KOPT-K1 (cell line): Measurements from ENCODE around the gene GRIFIN.

Experiments
- H3K27ac ChIP-seq: fragments of 200-600 bp; sonication (generic); 2 replicates; pipeline ENCODE4 v1.5.1; 2016; ENCODE audit warnings: antibody characterized with exemption, mild to moderate bottlenecking, low read depth, low read length; ENCODE audit not compliant: poor library complexity, severe bottlenecking
- H3K36me3 ChIP-seq: fragments of 200-600 bp; sonication (generic); 2 replicates; pipeline ENCODE4 v1.5.1; 2017; ENCODE audit warnings: antibody characterized with exemption, mild to moderate bottlenecking, low read length, moderate library complexity; ENCODE audit not compliant: insufficient read depth
- H3K9me3 ChIP-seq: fragments of 200-600 bp; sonication (generic); 2 replicates; pipeline ENCODE4 v1.5.1; 2017; ENCODE audit warnings: antibody characterized with exemption, low read length, mild to moderate bottlenecking; ENCODE audit not compliant: insufficient read depth, poor library complexity, severe bottlenecking

GRIFIN gene

DNA sequence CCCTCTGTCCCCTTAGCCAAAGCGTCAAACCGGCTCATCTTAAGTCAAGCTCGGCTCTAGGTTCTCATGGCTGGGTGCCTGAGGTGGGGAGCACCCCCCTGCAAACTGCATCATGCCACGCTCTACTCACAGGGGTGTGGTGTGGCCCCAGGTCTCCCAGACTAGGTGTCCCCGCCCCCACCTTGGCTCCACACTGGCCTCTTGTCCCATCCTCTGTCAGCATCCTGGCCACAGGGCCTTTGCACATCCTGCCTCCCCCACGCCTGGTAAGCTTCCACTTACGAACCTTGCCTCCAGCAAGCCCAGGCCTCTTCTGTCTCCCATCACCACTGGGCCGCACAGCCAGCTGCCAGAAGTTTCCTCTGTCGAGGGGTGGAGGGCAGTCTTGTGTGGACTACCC is 20.2 kb upstream of the GRIFIN start:
- no peak overlapping the region for H3K27ac ChIP-seq
- no peaks in the 10 kb centered on the region for H3K9me3 ChIP-seq
- H3K36me3 ChIP-seq = no peaks in the 10 kb centered on the region

DNA sequence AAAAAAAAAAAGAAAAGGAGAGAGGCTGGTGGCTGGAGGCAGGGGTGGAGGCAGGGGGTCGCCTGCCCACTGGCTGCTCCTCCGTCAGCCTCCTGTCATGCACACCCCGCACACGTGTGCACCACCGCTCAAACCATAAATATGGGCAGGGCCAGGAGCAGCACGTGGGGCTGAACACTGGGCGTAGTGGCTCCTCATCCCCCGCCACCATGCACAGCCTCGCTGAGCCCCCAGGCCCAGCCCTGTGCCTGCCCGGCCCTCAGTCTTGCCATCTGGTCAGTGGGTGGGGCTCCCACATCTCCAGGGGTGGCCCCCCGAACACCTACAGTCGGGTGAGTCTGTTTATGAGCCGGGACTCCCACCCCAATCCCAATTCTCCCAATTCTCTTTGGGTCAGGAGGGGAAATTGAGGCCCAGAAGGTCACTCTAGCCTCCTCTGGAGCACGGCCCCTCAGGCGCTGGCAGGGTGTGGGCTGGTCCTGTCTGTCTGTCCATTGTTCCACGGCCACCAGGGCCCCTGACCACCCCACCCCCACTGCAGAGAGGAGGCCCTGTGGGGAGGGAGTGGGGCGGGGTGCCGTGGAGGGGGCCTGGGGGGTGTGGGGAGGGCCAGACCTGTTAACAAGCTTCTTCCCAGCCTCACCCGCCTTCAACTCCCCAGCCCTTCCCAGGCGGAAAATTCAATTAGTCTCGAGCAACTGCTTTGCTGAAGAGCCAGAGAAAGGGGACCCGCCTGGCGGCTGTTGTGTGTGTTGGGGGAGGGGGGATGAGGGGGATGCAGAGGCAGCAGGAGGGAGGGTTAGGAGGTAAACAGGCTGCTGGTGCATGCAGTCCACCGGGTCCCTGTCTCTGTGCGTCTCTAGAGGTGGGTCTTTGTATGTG is 19.5 kb upstream of the GRIFIN start:
- H3K27ac ChIP-seq = no peak overlapping the region
- H3K9me3 ChIP-seq = no peaks in the 10 kb centered on the region
- no peaks in the 10 kb centered on the region for H3K36me3 ChIP-seq

DNA sequence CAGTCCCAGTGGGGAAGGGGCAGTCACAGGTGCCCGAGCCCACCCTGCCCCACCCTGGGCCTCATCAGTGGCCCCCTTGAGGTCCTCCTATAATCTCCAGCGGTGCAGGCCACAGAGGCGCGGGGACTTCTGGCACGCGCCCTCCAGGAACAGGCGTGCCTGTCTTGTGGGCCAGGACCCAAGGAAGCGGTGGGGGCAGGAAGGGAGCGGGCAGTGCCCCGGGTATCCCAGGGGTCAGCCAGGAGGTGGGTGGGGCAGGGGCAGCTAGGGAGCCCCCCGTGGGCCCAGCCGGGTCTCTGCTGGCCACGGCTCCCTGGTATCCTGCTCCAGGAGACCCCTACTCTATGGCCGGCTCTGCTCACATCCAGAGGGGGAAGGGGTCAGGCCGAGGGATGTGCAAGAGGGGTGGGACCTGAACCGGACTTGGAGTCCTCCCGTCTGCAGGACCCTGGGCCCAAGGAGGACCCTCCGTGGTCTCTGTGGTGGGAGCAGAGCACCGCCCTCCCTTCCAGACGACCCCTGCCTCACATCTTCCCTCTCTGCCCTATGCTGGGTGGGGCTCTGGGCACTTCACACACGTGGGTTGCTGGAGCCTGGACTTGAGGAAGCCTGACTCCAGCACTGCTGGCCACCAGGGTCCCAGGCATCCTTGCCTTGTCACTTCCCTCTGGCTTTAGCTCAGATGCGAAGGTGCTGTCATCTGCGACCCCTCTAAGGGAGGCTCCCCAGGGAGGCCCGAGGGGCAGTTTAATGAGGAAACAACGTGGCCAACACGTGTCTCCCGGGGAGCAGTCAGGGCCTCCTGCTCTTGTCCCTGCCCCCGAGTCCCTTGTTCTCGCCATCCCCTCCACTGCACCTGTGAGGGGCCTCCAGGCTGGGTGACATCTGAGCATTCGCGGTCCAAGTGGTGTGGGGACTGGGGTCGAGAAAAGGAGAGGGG is 18.3 kb upstream of the GRIFIN start:
- Histone ChIP-seq H3K36me3 (no peaks in the 10 kb centered on the region), H3K27ac (no peak overlapping the region), H3K9me3 (no peaks in the 10 kb centered on the region)

DNA sequence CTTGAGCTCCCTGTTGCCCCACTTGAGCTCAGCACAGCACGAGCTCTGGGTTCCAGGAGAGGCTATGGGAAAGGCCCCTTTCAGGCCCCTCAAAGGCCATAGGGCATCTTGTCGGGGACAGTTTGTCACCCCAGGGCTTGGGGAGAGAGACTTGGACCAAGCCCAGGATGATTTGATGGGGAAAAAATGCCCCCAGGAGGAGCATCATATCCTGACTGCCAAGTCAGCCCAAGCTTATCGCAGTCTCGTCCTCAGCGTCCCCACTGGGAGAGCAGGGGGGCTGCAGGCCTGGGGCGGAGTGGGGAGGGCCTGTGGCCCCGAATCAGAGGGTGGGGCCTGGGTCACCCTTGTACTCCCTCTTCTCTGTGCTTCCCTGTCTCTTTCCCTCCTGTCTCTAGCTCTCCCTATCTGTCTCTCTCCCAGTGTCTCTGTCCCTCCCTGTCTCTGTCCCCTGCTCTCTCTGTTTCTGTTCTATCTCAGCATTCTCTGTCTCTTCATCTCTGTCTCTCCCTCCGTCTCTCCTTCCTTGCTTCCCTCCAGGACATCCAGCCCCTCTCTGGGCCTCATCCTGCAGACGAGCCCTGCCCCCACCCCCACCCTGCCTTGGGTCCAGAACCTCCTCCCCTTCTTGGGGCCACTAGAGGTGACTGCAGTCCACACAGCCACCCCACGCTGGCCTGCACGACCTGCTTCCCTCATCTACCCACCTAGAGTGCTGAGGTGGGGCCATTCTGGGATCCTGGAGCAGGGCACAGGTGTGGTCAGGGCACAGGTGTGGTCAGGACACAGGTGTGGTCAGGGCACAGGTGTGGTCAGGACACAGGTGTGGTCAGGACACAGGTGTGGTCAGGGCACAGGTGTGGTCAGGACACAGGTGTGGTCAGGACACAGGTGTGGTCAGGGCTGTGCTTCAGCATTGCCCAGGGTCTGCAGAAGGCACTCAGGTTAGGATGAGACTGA is 17.3 kb upstream of the GRIFIN start:
- Histone ChIP-seq H3K36me3 (no peaks in the 10 kb centered on the region), H3K27ac (no peak overlapping the region), H3K9me3 (no peaks in the 10 kb centered on the region)

DNA sequence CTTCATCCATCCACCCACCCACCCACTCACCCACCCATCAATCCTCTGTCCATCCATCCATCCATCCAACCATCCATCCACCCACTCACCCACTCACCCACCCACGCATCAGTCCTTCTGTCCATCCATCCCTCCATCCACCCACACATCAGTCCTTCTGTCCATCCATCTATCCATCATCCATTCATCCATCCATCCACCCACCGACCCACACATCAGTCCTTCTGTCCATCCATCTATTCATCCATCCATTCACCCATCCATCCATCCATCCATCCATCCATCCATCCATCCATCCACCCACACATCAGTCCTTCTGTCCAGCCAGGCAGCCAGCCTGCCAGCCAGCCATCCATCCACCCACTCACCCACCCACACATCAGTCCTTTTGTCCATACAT is 15.8 kb upstream of the GRIFIN start:
- H3K27ac ChIP-seq = no peak overlapping the region
- H3K36me3 ChIP-seq = no peaks in the 10 kb centered on the region
- H3K9me3 ChIP-seq = no peaks in the 10 kb centered on the region

DNA sequence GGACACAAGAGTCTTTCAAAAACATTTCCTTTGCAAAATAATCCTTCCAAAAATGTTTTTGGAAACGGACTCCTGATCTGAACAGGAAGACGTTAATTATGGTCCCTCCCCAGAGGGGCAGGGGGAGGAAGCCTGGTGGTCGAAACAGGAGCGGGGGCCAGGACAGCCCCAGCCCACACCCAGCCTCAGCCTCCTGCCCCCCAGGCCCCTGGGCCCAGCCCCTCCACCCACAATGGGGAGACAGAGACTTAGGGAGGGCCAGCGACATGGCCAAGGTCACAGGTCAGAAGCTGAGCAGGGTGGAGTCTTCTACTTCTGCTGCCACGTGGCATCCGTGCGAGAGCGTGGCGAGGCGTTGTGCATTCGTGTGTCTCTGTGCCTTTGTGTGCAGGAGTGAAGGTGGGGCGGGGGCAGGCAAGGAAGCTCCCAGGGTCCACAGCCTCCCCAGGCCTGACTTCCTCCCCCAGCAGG is 14.0 kb upstream of the GRIFIN start:
- no peaks in the 10 kb centered on the region for H3K9me3 ChIP-seq
- H3K36me3 ChIP-seq = no peaks in the 10 kb centered on the region
- no peak overlapping the region for H3K27ac ChIP-seq

DNA sequence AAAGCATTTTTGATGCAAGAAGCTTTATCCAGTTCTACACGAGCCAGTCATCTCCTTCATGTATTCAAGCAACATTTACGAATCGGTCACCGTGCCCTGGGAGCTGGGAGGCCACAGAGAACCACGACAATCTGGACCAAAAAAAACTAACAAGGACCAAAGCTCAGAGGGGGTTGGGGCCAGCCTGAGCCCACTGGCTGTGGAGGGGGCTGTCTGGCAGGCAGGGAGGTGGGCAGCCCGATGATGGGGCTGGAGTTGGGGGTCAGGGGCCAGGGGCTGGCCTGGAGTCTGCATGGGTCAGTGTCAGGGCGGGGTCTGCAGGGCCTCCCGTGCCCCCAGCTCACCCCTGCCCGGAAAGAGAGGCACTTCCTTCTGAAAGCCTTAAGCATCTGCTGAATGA is 12.5 kb upstream of the GRIFIN start:
- Histone ChIP-seq H3K36me3 (no peaks in the 10 kb centered on the region), H3K9me3 (no peaks in the 10 kb centered on the region), H3K27ac (no peak overlapping the region)

DNA sequence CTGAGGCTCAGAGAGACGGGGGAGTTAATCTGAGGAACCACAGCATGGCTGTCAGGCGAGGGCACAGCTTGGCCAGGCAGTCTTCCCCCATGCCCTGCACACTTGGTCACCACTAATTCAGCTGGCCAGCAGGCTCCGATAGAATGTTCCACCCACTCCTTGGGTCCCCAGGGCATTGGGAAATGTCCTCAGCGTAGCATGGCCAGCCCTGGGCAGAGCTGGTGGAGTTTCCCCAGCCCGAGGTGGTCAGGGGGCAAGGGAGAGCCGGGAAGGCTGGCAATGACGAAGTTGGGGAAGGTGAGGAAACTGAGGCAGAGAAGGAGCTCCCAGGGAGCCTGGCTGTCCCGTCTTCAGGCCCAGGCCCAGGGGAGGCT is 12.1 kb upstream of the GRIFIN start:
- Histone ChIP-seq H3K27ac (no peak overlapping the region), H3K36me3 (no peaks in the 10 kb centered on the region), H3K9me3 (no peaks in the 10 kb centered on the region)

DNA sequence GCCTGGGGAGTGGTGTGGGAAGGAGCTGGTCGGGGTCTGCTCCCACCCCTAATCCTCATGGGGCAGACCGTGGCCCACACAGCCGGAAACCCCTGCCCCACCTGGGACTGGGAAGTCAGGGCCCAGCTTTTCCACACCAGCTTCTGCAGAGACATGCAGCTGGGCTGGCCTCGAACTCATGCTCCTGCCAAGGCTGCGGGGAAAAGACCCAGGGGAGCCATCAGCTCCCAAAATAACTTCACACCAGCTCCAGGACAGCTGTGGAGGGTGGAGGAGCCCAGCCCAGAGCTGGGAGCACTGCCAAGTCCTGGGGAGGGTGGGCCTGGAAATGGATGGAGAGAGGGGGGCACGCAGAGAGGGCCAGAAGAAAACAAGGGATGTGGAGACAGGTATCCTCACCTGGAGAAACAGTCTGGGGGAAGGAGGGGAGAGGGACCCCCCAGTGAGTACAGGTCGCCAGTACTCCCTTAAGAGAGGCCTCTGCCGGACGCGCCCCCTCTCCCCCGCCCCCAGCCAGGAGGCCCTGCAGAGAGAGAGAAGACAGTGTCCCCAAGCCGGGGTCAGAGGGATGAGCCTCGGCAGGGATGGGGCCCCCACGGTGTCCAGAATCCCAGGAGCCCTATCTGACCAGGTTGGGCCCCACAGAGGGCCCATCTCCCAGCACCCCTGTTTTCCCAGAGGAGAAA is 11.5 kb upstream of the GRIFIN start:
- Histone ChIP-seq H3K9me3 (no peaks in the 10 kb centered on the region), H3K36me3 (no peaks in the 10 kb centered on the region), H3K27ac (no peak overlapping the region)

DNA sequence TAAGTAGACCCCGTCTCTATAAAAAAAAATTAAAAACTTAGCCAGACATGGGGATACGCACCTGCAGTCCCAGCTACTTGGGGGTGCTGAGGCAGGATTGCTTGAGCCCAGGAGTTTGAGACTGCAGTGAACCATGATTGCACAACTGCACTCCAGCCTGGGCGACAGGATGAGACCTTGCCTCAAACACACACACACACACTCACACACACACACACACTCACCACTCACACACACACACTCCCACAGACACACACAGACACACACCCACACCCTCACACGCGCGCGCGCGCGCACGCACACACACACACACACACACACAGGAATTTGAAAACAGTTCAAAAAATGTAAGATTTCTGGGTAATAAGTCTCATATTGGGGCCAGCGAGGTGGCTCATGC is 8.7 kb upstream of the GRIFIN start:
- Histone ChIP-seq H3K9me3 (no peaks in the 10 kb centered on the region), H3K36me3 (no peaks in the 10 kb centered on the region), H3K27ac (no peak overlapping the region)

DNA sequence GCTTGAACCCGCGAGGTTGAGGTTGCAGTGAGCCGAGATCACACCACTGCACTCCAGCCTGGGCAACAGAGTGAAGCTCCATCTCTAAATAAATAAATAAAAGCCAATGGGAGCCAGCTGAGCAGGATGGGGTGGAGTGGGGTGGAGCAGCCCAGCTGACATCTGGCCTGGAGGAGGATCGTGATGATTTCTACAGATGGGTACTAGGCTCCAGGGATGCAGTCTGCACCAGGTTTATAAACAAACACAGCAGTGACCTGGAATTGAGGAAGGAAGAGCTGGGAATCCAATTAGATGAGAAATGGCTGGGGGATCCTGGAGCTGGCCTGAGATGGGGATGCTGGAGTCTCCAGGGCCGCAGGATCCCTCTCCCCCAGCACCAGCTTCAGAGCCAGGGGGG is 7.3 kb upstream of the GRIFIN start:
- no peak overlapping the region for H3K27ac ChIP-seq
- no peaks in the 10 kb centered on the region for H3K36me3 ChIP-seq
- no peaks in the 10 kb centered on the region for H3K9me3 ChIP-seq

DNA sequence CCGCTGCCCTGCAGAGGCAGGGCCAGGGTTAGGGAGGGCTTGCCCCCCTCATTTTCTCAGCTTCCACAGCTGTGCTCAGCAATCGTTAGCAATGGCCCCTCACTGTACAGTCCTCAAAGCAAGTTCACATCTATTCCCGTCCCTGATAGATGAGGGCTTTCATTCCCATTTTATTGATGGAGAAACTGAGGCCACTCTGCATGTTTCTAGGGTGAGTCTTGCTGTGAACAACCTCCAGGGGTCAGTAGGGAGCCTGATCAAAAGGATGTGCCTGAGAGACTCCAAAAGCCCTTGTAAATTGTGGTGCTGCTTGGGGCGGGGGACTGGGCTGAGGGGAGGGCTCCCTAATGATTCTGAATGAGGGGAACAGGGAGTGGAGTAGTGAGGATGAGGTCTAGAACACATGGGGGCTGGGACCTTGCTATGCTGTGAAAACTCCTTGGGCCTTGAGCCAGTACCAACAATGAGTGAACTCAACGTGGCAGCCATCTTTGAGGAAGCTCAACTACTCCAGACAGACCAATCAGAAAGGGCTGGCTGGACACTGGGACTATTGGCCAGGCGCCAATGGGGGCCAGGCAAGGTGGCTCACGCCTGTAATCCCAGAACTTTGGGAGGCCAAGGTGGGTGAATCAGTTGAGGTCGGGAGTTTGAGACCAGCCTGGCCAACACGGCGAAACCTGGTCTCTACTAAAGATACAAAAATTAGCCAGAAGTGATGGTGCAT is 6.7 kb upstream of the GRIFIN start:
- H3K36me3 ChIP-seq = no peaks in the 10 kb centered on the region
- H3K9me3 ChIP-seq = no peaks in the 10 kb centered on the region
- no peak overlapping the region for H3K27ac ChIP-seq

DNA sequence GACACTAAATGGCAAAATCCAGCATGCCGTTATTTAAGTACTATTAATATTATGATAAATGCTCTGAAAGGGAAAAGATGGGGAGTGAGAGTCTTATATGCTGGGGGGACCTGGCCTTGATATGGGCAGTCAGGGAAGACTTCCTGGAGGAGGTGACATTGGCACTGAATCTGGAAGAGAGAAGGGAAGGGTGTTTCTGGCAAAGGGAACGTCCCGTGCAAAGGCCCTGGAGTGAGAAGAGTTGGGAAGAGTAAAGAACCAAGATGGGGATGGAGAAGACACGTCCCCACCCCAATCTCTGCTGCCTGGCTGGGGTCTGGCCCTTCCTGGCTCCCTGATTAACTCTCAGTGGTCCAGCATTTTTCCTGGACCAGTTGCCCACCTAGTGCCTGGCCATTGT is 5.0 kb upstream of the GRIFIN start:
- Histone ChIP-seq H3K27ac (no peak overlapping the region), H3K9me3 (no peaks in the 10 kb centered on the region), H3K36me3 (no peaks in the 10 kb centered on the region)

DNA sequence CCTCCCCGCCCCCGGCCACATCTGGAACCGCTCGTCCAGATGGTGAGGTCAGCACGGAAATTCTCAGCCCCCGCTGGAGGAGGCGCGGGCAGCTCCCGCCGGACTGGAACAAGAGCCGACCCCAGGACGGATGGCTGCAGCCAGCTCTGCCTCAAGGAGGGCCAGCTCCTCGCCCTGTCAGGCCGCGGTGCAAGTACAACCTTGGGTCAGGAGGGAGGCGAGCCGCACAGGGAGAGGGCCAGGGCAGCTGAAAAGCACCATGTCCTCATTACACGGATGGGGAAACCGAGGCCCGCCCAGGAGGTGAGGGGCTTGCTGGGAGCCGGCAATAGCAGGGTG is 3.8 kb upstream of the GRIFIN start:
- Histone ChIP-seq H3K9me3 (no peaks in the 10 kb centered on the region), H3K27ac (no peak overlapping the region), H3K36me3 (no peaks in the 10 kb centered on the region)
